ENCODE results near the gene ABI3. TPM values are rescaled to one million over a fixed set of nuclear protein-coding genes. Genes with fewer than 3 reads are reported as not detected.

The ABI3 gene
- total and polyA plus RNA-seq, 2 donors (not counting 1 experiment from before 2014, with no cell fraction given) = 15.6 to 23.3 TPM

- no peak overlapping the region for H3K9ac ChIP-seq (ENCODE audit: low read length)
- intact Hi-C loops (cut with micrococcal nuclease) = no loop called here
- DNase-seq (no peak), ATAC-seq (ENCODE audit: low read depth) (no peak)
- H3K27me3 ChIP-seq (replicated peaks in 1 of 4; ENCODE audit: control extremely low read depth in 1 of 4, control insufficient read depth in 3 of 4, insufficient read depth in 4 of 4, low read length in 3 of 4) = peaks cover 0 to 4% (median 0%) of the 10 kb centered on the region in 4 experiments
- Mint-ChIP-seq H3K9me3 (ENCODE audit: insufficient read depth) (no peaks in the 10 kb centered on the region), H3K27me3 (peaks cover 25% of the 10 kb centered on the region), H3K4me3 (no peak overlapping the region), H3K27ac (no peak overlapping the region), H3K4me1 (no peaks in the 10 kb centered on the region)
- TF ChIP-seq, protein P1, sequence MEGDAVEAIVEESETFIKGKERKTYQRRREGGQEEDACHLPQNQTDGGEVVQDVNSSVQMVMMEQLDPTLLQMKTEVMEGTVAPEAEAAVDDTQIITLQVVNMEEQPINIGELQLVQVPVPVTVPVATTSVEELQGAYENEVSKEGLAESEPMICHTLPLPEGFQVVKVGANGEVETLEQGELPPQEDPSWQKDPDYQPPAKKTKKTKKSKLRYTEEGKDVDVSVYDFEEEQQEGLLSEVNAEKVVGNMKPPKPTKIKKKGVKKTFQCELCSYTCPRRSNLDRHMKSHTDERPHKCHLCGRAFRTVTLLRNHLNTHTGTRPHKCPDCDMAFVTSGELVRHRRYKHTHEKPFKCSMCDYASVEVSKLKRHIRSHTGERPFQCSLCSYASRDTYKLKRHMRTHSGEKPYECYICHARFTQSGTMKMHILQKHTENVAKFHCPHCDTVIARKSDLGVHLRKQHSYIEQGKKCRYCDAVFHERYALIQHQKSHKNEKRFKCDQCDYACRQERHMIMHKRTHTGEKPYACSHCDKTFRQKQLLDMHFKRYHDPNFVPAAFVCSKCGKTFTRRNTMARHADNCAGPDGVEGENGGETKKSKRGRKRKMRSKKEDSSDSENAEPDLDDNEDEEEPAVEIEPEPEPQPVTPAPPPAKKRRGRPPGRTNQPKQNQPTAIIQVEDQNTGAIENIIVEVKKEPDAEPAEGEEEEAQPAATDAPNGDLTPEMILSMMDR (IDR thresholded peaks at IDR 0.05) = no peak
- no peak for TF ChIP-seq EZH2 (IDR thresholded peaks at IDR 0.05; ENCODE audit: borderline replicate concordance, insufficient read depth, low read depth, low read length, poor library complexity, severe bottlenecking)
- no peaks in the 10 kb centered on the region for H3K36me3 ChIP-seq (replicated peaks in 1 of 2; ENCODE audit: control extremely low read depth in 1 of 2, control insufficient read depth in 1 of 2, extremely low read depth in 1 of 2, insufficient read depth in 2 of 2, low read length in 1 of 2)
- H3K27ac ChIP-seq (ENCODE audit: low read length in 2 of 2) = no peak overlapping the region
- H3K79me2 ChIP-seq (ENCODE audit: control insufficient read depth, insufficient read depth, low read length) = no peaks in the 10 kb centered on the region
- no peaks in the 10 kb centered on the region for H3K9me3 ChIP-seq (ENCODE audit: control extremely low read depth in 1 of 3, control insufficient read depth in 2 of 3, insufficient read depth in 1 of 3, low read length in 2 of 3)
- CTCF ChIA-PET = interaction anchor here (0.7 kb wide), 1 partner anchor 49 kb away, joined by 3 read pairs; no protein-coding TSS in a partner anchor
- POLR2A ChIA-PET = no interaction called here
- no peak overlapping the region for H3K4me3 ChIP-seq (ENCODE audit: control extremely low read depth in 1 of 5, extremely low read depth in 1 of 5, insufficient read depth in 1 of 5, low read depth in 2 of 5, low read length in 4 of 5)
- H3K4me1 ChIP-seq (ENCODE audit: control insufficient read depth in 2 of 2, insufficient read depth in 2 of 2, low read length in 2 of 2) = no peaks in the 10 kb centered on the region
- no peak overlapping the region for H3K4me2 ChIP-seq (replicated peaks; ENCODE audit: low read depth, low read length, poor library complexity, severe bottlenecking)
- 81% methylated on average over 7 of the region's 9 CpGs for WGBS (ENCODE audit: insufficient coverage)
- no peaks in the 10 kb centered on the region for H4K20me1 ChIP-seq (ENCODE audit: control insufficient read depth, insufficient read depth, low read length, poor library complexity, severe bottlenecking)
- H2AFZ ChIP-seq (ENCODE audit: insufficient read depth, low read depth, low read length, poor library complexity, severe bottlenecking) = no peak overlapping the region
Observed at GRCh38 chr17:49241692-49242397, 31.3 kb downstream of the ABI3 start.

GRCh38 chr17:49242813-49243212 is 32.3 kb downstream of the ABI3 start:
- Histone ChIP-seq H4K20me1 (ENCODE audit: control insufficient read depth, insufficient read depth, low read length, poor library complexity, severe bottlenecking) (no peaks in the 10 kb centered on the region), H3K27ac (ENCODE audit: low read length in 2 of 2) (no peak overlapping the region), H3K9me3 (ENCODE audit: control extremely low read depth in 1 of 3, control insufficient read depth in 2 of 3, insufficient read depth in 1 of 3, low read length in 2 of 3) (no peaks in the 10 kb centered on the region), H3K27me3 (replicated peaks in 1 of 4; ENCODE audit: control extremely low read depth in 1 of 4, control insufficient read depth in 3 of 4, insufficient read depth in 4 of 4, low read length in 3 of 4) (peaks cover 0 to 4% (median 0%) of the 10 kb centered on the region in 4 experiments), H3K4me3 (ENCODE audit: control extremely low read depth in 1 of 5, extremely low read depth in 1 of 5, insufficient read depth in 1 of 5, low read depth in 2 of 5, low read length in 4 of 5) (no peak overlapping the region), H3K4me1 (ENCODE audit: control insufficient read depth in 2 of 2, insufficient read depth in 2 of 2, low read length in 2 of 2) (no peaks in the 10 kb centered on the region), H2AFZ (ENCODE audit: insufficient read depth, low read depth, low read length, poor library complexity, severe bottlenecking) (no peak overlapping the region), H3K79me2 (ENCODE audit: control insufficient read depth, insufficient read depth, low read length) (no peaks in the 10 kb centered on the region), H3K4me2 (replicated peaks; ENCODE audit: low read depth, low read length, poor library complexity, severe bottlenecking) (no peak overlapping the region), H3K9ac (ENCODE audit: low read length) (no peak overlapping the region), H3K36me3 (replicated peaks in 1 of 2; ENCODE audit: control extremely low read depth in 1 of 2, control insufficient read depth in 1 of 2, extremely low read depth in 1 of 2, insufficient read depth in 2 of 2, low read length in 1 of 2) (no peaks in the 10 kb centered on the region)
- Mint-ChIP-seq H3K27me3 (peaks cover 26% of the 10 kb centered on the region), H3K9me3 (ENCODE audit: insufficient read depth) (no peaks in the 10 kb centered on the region), H3K4me3 (no peak overlapping the region), H3K27ac (no peak overlapping the region), H3K4me1 (no peaks in the 10 kb centered on the region)
- CTCF ChIA-PET = interaction anchor here (0.7 to 1.4 kb wide), 3 partner anchors 9 to 48 kb away, joined by 3 read pairs; no protein-coding TSS in a partner anchor
- WGBS (ENCODE audit: insufficient coverage) = 86% methylated on average over 1 of the region's 5 CpGs
- no peak for TF ChIP-seq EZH2 (IDR thresholded peaks at IDR 0.05; ENCODE audit: borderline replicate concordance, insufficient read depth, low read depth, low read length, poor library complexity, severe bottlenecking)
- TF ChIP-seq, protein P1 (IDR thresholded peaks at IDR 0.05) = no peak
- ATAC-seq (ENCODE audit: low read depth) (no peak), DNase-seq (no peak)
- POLR2A ChIA-PET = interaction anchor here (0.7 kb wide), 1 partner anchor 121 kb away, joined by 7 read pairs; no protein-coding TSS in a partner anchor
- intact Hi-C loops (cut with micrococcal nuclease) = no loop called here
